ENCODE results near the gene MESP2. TPM values are rescaled to one million over a fixed set of nuclear protein-coding genes. Genes with fewer than 3 reads are reported as not detected.
A peak's percentile ranks its signal among the peaks of the same experiment; 100 is the strongest.

The MESP2 gene
- 0.20 TPM for total RNA-seq
- long read RNA-seq: 0 reads

DNA sequence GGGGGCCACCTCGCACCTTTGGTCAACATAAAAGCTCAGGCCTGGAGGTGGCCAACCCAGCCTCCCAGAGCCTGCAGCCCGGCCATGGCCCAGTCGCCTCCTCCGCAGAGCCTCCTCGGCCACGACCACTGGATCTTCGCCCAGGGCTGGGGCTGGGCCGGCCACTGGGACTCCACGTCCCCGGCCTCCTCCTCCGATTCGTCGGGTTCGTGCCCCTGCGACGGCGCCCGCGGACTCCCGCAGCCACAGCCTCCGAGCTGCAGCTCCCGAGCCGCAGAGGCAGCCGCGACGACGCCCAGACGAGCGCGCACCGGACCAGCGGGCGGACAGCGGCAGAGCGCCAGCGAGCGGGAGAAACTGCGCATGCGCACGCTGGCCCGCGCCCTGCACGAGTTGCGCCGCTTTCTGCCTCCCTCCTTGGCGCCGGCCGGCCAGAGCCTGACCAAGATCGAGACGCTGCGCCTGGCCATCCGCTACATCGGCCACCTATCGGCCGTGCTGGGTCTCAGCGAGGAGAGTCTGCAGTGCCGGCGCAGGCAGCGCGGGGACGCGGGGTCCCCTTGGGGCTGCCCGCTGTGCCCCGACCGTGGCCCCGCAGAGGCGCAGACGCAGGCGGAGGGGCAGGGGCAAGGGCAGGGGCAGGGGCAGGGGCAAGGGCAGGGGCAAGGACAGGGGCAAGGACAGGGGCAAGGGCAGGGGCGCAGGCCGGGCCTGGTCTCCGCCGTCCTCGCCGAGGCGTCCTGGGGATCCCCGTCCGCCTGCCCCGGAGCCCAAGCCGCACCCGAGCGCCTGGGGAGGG, at the start of gene MESP2:
Gene MESP2 (plus strand): TSS at position 59 of the 799 bp plus-strand sequence. CDS start 26 bp downstream, at position 85.
- ATAC-seq (peak; percentile 96), DNase-seq (peak; percentile 94)
- intact Hi-C loops (cut with micrococcal nuclease): no loop called here

- peak; percentile 75 for ATAC-seq
These were observed 47.9 kb upstream of the MESP2 start for GRCh38 chr15:89728254-89728653.

GRCh38 chr15:89731275-89731674, 44.9 kb upstream of the MESP2 start:
- ATAC-seq: no peak
- intact Hi-C loops (cut with micrococcal nuclease): no loop called here
- DNase-seq: no peak

More at GRCh38 chr15:89728254-89728653, 47.9 kb upstream of the MESP2 start:
- no peak for DNase-seq
- intact Hi-C loops (cut with micrococcal nuclease): no loop called here

- ATAC-seq: no peak
- intact Hi-C loops (cut with micrococcal nuclease): no loop called here
- DNase-seq: no peak
These were observed 43.5 kb upstream of the MESP2 start for GRCh38 chr15:89732451-89733172.

DNA sequence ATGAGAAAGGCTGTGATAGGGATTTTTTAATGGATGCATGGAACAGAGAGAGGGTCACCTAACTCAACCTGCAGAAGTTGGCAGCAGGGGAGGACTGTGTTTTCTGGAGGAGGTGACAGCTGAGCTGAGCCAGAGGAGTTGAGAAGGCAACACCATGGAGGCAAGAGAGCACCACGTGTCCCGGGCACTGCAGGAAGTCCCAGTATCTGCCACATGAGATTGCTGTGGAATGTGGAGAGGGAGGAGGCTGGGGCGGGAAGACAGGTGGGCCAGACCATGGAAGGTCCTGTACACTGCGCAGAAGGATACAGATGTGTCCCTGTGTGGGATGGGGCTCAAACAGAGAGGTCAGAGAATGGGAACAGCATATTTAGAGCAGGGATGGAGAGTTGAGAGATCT, 40.4 kb upstream of the MESP2 start:
- intact Hi-C loops (cut with micrococcal nuclease): no loop called here
- ATAC-seq (no peak), DNase-seq (no peak)

GRCh38 chr15:89740137-89740536, 36.0 kb upstream of the MESP2 start:
- intact Hi-C loops (cut with micrococcal nuclease): no loop called here
- DNase-seq (no peak), ATAC-seq (peak; percentile 91)

- intact Hi-C loops (cut with micrococcal nuclease): no loop called here
- DNase-seq: no peak
- ATAC-seq: no peak
These were observed 33.1 kb upstream of the MESP2 start for GRCh38 chr15:89743011-89743410.

GRCh38 chr15:89743594-89743993, 32.5 kb upstream of the MESP2 start:
- intact Hi-C loops (cut with micrococcal nuclease): no loop called here
- DNase-seq (no peak), ATAC-seq (no peak)

- intact Hi-C loops (cut with micrococcal nuclease): no loop called here
- ATAC-seq (no peak), DNase-seq (no peak)
These were observed 31.0 kb upstream of the MESP2 start for GRCh38 chr15:89745131-89745530.

DNA sequence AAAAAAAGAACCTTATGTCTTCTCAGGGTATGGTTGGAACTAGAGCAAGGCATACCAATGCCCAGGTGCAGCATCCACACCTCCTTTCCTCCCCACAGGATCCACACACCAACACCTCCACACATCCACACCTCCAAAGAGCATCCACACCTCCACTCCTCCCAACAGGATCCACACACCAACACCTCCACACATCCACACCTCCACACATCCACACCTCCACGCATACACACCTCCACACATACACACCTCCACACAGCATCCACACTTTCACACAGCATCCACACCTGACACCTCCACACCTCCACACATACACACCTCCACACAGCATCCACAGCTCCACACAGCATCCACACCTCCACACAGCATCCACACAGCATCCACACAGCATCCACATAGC, 30.4 kb upstream of the MESP2 start:
- intact Hi-C loops (cut with micrococcal nuclease): no loop called here
- DNase-seq (no peak), ATAC-seq (no peak)

DNA sequence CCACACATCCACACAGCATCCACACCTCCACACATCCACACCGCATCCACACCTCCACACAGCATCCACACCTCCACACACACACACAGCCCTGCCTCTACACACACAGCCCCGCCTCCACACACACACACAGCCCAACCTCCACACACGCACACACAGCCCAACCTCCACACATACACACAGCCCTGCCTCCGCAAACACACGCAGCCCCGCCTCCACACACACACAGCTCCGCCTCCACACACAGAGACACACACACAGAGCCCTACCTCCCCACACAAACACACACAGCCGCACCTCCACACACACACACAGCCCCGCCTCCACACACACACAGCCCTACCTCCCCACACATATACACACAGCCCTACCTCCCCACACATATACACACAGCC, 29.7 kb upstream of the MESP2 start:
- intact Hi-C loops (cut with micrococcal nuclease): no loop called here
- DNase-seq (no peak), ATAC-seq (no peak)

DNA sequence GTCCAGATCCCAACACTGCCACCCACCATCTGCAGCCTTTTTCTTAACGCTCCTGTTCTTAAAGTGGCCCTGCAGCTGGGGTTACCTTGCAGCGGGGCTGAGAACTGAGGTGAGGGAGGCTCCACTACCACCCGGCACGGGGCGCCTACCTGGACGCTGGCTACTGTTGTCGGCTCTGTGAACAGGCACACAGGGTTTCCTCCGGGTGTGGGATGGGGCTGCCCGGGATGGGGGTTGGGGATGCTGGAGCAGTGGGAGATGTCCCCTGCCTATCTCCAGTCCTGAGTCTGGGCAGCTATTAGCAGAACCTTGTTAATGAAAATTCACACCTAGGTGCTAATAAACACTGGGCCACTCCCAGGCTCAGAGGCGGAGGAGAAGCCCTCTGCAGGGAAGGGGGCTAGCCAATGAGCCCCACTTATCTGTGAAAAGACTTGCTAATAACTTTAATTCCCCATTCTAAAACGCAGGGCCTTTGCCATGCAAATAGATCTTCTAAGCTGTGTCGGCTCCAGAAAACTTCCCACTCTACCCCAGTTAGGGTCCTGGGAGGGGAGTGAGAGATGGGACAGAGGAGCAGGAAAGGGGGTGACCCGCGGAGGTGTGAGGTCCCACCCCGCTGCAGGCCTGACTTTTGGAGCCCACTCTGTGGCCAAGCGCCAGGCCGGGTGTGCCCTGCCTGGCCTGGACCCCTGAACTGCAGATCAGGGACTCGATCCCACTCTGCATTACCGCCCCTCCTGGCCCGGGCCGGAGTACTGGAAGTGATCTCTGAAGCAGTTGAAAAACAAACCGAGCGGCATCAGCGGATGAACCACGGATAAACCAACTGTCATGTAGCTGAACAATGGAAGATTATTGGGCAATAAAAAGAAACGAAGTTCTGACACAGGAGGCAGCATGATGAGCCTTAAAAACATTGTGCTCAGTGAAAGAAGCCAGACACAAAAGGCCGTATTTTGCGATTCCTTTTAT, 28.1 kb upstream of the MESP2 start:
- intact Hi-C loops (cut with micrococcal nuclease): no loop called here
- DNase-seq (no peak), ATAC-seq (no peak)

GRCh38 chr15:89749054-89749453, 27.1 kb upstream of the MESP2 start:
- ATAC-seq (no peak), DNase-seq (no peak)
- intact Hi-C loops (cut with micrococcal nuclease): no loop called here

DNA sequence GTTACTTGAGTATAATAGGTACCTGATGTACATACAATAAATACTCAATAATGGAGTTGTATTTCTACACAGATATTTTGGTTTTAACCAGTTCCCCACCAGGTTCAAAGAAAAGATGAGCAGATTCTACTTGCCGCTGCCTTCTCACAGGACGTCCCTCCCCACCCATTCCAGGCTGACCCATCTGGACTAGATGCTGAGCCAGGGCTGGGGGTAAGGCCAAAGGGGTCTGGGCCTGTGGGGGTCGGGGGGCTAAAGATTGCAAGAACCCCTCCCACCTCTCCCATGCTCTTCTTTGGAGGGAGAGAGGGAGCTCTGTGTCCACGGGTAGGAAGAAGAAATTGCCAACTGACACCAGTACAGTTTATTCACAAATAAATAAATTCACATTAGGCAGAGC, 26.6 kb upstream of the MESP2 start:
- no peak for ATAC-seq
- DNase-seq: no peak
- intact Hi-C loops (cut with micrococcal nuclease): no loop called here

GRCh38 chr15:89749951-89750559, 26.1 kb upstream of the MESP2 start:
- peak; percentile 38 for DNase-seq
- intact Hi-C loops (cut with micrococcal nuclease): no loop called here
- peak; percentile 34 for ATAC-seq

DNA sequence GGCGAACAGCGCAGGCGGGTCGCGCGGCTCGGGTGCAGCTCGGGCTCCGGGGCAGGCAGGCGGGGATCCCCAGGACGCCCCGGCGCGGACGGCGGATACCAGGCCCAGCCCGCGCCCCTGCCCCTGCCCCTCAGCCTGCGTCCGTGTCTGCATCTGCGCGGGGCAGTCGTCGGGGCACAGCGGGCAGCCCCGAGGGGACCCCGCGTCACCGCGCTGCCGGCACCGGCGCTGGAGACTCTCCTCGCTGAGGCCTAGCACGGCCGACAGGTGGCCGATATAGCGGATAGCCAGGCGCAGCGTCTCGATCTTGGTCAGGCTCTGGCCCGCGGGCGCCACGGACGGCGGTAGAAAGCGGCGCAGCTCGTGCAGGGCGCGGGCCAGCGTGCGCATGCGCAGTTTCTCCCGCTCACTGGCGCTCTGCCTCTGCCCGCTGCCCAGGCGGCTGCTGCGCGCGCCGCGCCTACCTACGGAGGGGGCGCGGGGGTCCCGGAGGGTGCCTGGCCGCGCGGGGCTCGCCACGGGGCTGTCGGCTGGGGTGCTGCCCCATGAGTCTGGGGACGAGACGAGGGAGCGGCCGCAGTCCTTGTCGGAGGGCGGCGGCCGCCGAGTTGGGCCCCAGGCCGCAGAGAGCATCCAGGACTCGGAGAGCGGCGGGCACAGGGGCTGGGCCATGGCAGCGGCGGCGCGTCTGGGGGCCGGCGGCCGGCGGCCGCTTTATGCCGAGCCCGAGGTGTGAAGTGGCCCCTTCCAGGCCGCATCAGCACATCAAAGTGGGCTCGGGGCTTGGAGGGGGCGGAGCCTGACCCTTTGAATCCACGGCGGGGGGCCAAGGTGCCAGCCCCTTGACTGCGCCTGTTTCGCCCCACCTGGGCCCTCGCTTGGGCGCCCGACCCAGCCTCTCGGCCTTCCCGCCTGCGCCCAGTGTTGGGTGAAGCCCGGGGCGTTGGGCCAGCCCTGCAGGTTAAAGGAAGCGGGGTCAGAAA, 25.3 kb upstream of the MESP2 start, which contains the start of gene MESP1:
Gene MESP1 (minus strand): TSS at position 690 of the 983 bp plus-strand sequence. CDS start 18 bp downstream, at position 672.
- DNase-seq: peak; percentile 97
- peak; percentile 96 for ATAC-seq
- intact Hi-C loops (cut with micrococcal nuclease): no loop called here

GRCh38 chr15:89751748-89752147, 24.4 kb upstream of the MESP2 start:
- no peak for ATAC-seq
- intact Hi-C loops (cut with micrococcal nuclease): no loop called here
- no peak for DNase-seq

- intact Hi-C loops (cut with micrococcal nuclease): no loop called here
- ATAC-seq: no peak
- no peak for DNase-seq
These were observed 22.3 kb upstream of the MESP2 start for GRCh38 chr15:89753855-89754254.

Data from left ventricle myocardium superior (tissue), 1 donor.